ENCODE data around the gene TTLL11. TPM values are rescaled to one million over a fixed set of nuclear protein-coding genes. Genes with fewer than 3 reads are reported as not detected.

Gene TTLL11
- polyA plus RNA-seq, 1 donor (not counting 4 experiments of a cell fraction or from before 2014, with no cell fraction given) = 8.0 TPM

- no peak for TF ChIP-seq CTCF (optimal IDR thresholded peaks at IDR 0.05 in 1 of 3, IDR thresholded peaks at IDR 0.05 in 1 of 3, conservative IDR thresholded peaks at IDR 0.05 in 1 of 3; ENCODE audit: extremely low read depth in 1 of 3, insufficient read depth in 2 of 3, low read length in 3 of 3)
- no peak for TF ChIP-seq EZH2 (IDR thresholded peaks at IDR 0.05; ENCODE audit: low read length)
- no peak overlapping the region for H3K4me3 ChIP-seq (ENCODE audit: control insufficient read depth in 2 of 3, extremely low read depth in 1 of 3, insufficient read depth in 2 of 3, low read depth in 1 of 3, low read length in 3 of 3)
- no peaks in the 10 kb centered on the region for H3K9me3 ChIP-seq (ENCODE audit: control insufficient read depth, low read depth, low read length)
- H2AFZ ChIP-seq (ENCODE audit: control insufficient read depth, low read length) = no peak overlapping the region
- no peak for DNase-seq (ENCODE audit: low read depth, low spot score)
- no peaks in the 10 kb centered on the region for H4K20me1 ChIP-seq (ENCODE audit: control insufficient read depth, extremely low read depth, insufficient read depth, low read length)
- H3K9me1 ChIP-seq (ENCODE audit: control insufficient read depth, extremely low read depth, insufficient read depth, low read length) = no peaks in the 10 kb centered on the region
- H3K27ac ChIP-seq (ENCODE audit: control insufficient read depth, insufficient read depth, low read length) = no peak overlapping the region
- no peaks in the 10 kb centered on the region for H3K79me2 ChIP-seq (ENCODE audit: control insufficient read depth, insufficient read depth, low read length)
- no peaks in the 10 kb centered on the region for H3K4me1 ChIP-seq (ENCODE audit: control insufficient read depth, extremely low read depth, insufficient read depth, low read length)
- no peak overlapping the region for H3K9ac ChIP-seq (ENCODE audit: control insufficient read depth, extremely low read depth, insufficient read depth, low read length)
- FAIRE-seq = no peak
- no peaks in the 10 kb centered on the region for H3K27me3 ChIP-seq (ENCODE audit: control insufficient read depth, extremely low read depth, insufficient read depth, low read length)
- dilution Hi-C loops (cut with MboI; ENCODE audit: extremely low pct_ligation_motif_present, low sequenced_read_pairs) = no loop called here
- H3K4me2 ChIP-seq (ENCODE audit: control insufficient read depth, extremely low read depth, insufficient read depth, low read depth, low read length) = no peak overlapping the region
- peaks cover 6 to 15% of the 10 kb centered on the region in 2 experiments for H3K36me3 ChIP-seq (ENCODE audit: control insufficient read depth in 2 of 2, extremely low read depth in 1 of 2, insufficient read depth in 2 of 2, low read length in 2 of 2)
These were observed 168.4 kb downstream of the TTLL11 start for GRCh38 chr9:121924700-121925099.

DNA sequence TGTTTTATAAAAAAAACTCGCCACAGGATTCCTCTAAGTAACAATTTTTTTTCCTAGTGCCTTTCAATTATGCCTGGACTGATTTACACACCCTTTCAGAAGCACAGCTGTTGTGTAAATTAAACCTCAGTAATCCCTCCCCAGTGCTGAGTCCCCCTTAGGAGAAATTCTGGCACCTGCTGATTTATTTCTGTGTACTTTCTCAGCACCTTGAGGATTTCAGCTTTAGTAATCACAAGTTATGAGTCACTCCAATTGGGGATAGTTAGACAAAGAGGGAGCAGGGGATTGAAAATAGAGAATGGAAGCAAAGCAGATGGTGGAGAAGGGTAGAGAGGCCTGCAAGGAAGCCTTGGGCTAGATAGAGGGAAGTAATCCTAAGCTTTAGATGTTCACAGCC lies 171.7 kb downstream of the TTLL11 start:
- Histone ChIP-seq H3K9me1 (ENCODE audit: control insufficient read depth, extremely low read depth, insufficient read depth, low read length) (no peaks in the 10 kb centered on the region), H4K20me1 (ENCODE audit: control insufficient read depth, extremely low read depth, insufficient read depth, low read length) (no peaks in the 10 kb centered on the region), H3K27me3 (ENCODE audit: control insufficient read depth, extremely low read depth, insufficient read depth, low read length) (no peaks in the 10 kb centered on the region), H3K9ac (ENCODE audit: control insufficient read depth, extremely low read depth, insufficient read depth, low read length) (no peak overlapping the region), H3K4me2 (ENCODE audit: control insufficient read depth, extremely low read depth, insufficient read depth, low read depth, low read length) (no peak overlapping the region), H2AFZ (ENCODE audit: control insufficient read depth, low read length) (no peak overlapping the region), H3K36me3 (ENCODE audit: control insufficient read depth in 2 of 2, extremely low read depth in 1 of 2, insufficient read depth in 2 of 2, low read length in 2 of 2) (peaks cover 0 to 12% of the 10 kb centered on the region in 2 experiments), H3K4me3 (ENCODE audit: control insufficient read depth in 2 of 3, extremely low read depth in 1 of 3, insufficient read depth in 2 of 3, low read depth in 1 of 3, low read length in 3 of 3) (no peak overlapping the region), H3K79me2 (ENCODE audit: control insufficient read depth, insufficient read depth, low read length) (peaks cover 2% of the 10 kb centered on the region), H3K27ac (ENCODE audit: control insufficient read depth, insufficient read depth, low read length) (no peak overlapping the region), H3K9me3 (ENCODE audit: control insufficient read depth, low read depth, low read length) (no peaks in the 10 kb centered on the region), H3K4me1 (ENCODE audit: control insufficient read depth, extremely low read depth, insufficient read depth, low read length) (peaks cover 6% of the 10 kb centered on the region)
- FAIRE-seq = no peak
- dilution Hi-C loops (cut with MboI; ENCODE audit: extremely low pct_ligation_motif_present, low sequenced_read_pairs) = no loop called here
- DNase-seq (ENCODE audit: low read depth, low spot score) = no peak
- TF ChIP-seq CTCF (optimal IDR thresholded peaks at IDR 0.05 in 1 of 3, IDR thresholded peaks at IDR 0.05 in 1 of 3, conservative IDR thresholded peaks at IDR 0.05 in 1 of 3; ENCODE audit: extremely low read depth in 1 of 3, insufficient read depth in 2 of 3, low read length in 3 of 3) (no peak), EZH2 (IDR thresholded peaks at IDR 0.05; ENCODE audit: low read length) (no peak)

All from keratinocyte (primary cell).